Large intestine (tissue), 3 donors: Measurements from ENCODE around the gene CTSL. TPM values are rescaled to one million over a fixed set of nuclear protein-coding genes. Genes with fewer than 3 reads are reported as not detected.
A peak's percentile ranks its signal among the peaks of the same experiment; 100 is the strongest.
"Not testable (repeated sequence)": the region's sequence is repeated elsewhere in the genome, so short reads cannot be mapped to it uniquely, and the experiment has no call there.

Source experiments
- DNase-seq, 2 donors: peaks; one replicate each; pipeline versions ENCODE4 v3.0.0 to v3.0.0-alpha.2; 2013
- H3K27ac ChIP-seq: one replicate; pipeline ENCODE4 v1.5.1; 2013; ENCODE audit warnings: low read length
- H3K27me3 ChIP-seq: 2 replicates; pipeline ENCODE4 v1.6.1; 2013; ENCODE audit warnings: low read length; ENCODE audit not compliant: control insufficient read depth, insufficient read depth
- H3K36me3 ChIP-seq: 2 replicates; pipeline ENCODE4 v1.6.1; 2013; ENCODE audit warnings: low read length; ENCODE audit not compliant: control insufficient read depth, insufficient read depth
- H3K4me1 ChIP-seq: one replicate; pipeline ENCODE4 v1.6.1; 2013; ENCODE audit warnings: low read length; ENCODE audit not compliant: control insufficient read depth, insufficient read depth
- H3K4me3 ChIP-seq: one replicate; pipeline ENCODE4 v1.5.1; 2013; ENCODE audit warnings: low read length
- H3K9me3 ChIP-seq: one replicate; pipeline ENCODE4 v1.6.1; 2013; ENCODE audit warnings: mild to moderate bottlenecking, low read depth, low read length, moderate library complexity; ENCODE audit not compliant: control insufficient read depth
- WGBS: methylation state at CpG from one replicate; pipeline ENCODE4 v1.1.5; 2013; ENCODE audit warnings: low lambda C conversion rate; ENCODE audit not compliant: insufficient coverage; 5-methylcytosine and 5-hydroxymethylcytosine counted together
- polyA plus RNA-seq: library from polyadenylated mRNA; unstranded; fragments of 120-200 nt; gene quantifications from one replicate; pipeline ENCODE4 v1.2.1, GENCODE V29; 2013

CTSL gene
- polyA plus RNA-seq, 1 donor: 82.0 TPM

GRCh38 chr9:87751868-87752267 is 25.9 kb downstream of the CTSL start:
- Histone ChIP-seq H3K4me1 (no peaks in the 10 kb centered on the region), H3K27ac (no peak overlapping the region), H3K27me3 (peaks cover 4% of the 10 kb centered on the region), H3K9me3 (no peaks in the 10 kb centered on the region), H3K4me3 (no peak overlapping the region), H3K36me3 (no peaks in the 10 kb centered on the region)
- 33% methylated on average over 1 of the region's 4 CpGs for WGBS
- DNase-seq: no peak

GRCh38 chr9:87753313-87753712 is 27.4 kb downstream of the CTSL start:
- WGBS: no CpG with 5 or more reads among the region's 2 CpGs
- H3K27ac ChIP-seq: no peak overlapping the region
- H3K27me3 ChIP-seq: peaks cover 3% of the 10 kb centered on the region
- H3K9me3 ChIP-seq: no peaks in the 10 kb centered on the region
- no peaks in the 10 kb centered on the region for H3K4me1 ChIP-seq
- H3K4me3 ChIP-seq: no peak overlapping the region
- DNase-seq: no peak
- no peaks in the 10 kb centered on the region for H3K36me3 ChIP-seq

- H3K36me3 ChIP-seq, H3K9me3 ChIP-seq, H3K27me3 ChIP-seq, DNase-seq, H3K4me3 ChIP-seq, H3K4me1 ChIP-seq, H3K27ac ChIP-seq: not testable (repeated sequence)
- WGBS: no CpG with 5 or more reads among the region's 24 CpGs
Observed at GRCh38 chr9:87758330-87758729, 32.4 kb downstream of the CTSL start.

- not testable (repeated sequence) for H3K9me3 ChIP-seq, DNase-seq, H3K4me3 ChIP-seq, H3K27ac ChIP-seq, H3K4me1 ChIP-seq, H3K27me3 ChIP-seq, H3K36me3 ChIP-seq
Observed at GRCh38 chr9:87759980-87760379, 34.1 kb downstream of the CTSL start.

- H3K27ac ChIP-seq: no peak overlapping the region
- no peak for DNase-seq
Observed at GRCh38 chr9:87760529-87760928, 34.6 kb downstream of the CTSL start.

GRCh38 chr9:87763286-87763685 is 37.4 kb downstream of the CTSL start:
- Histone ChIP-seq H3K4me3 (no peak overlapping the region), H3K9me3 (peaks cover 7% of the 10 kb centered on the region), H3K36me3 (no peaks in the 10 kb centered on the region), H3K4me1 (no peaks in the 10 kb centered on the region), H3K27ac (no peak overlapping the region), H3K27me3 (no peaks in the 10 kb centered on the region)
- WGBS: no CpG with 5 or more reads among the region's 6 CpGs
- no peak for DNase-seq

More at GRCh38 chr9:87760529-87760928, 34.6 kb downstream of the CTSL start:
- Histone ChIP-seq H3K9me3 (peaks cover 7% of the 10 kb centered on the region), H3K4me1 (no peaks in the 10 kb centered on the region), H3K27me3 (no peaks in the 10 kb centered on the region), H3K4me3 (no peak overlapping the region), H3K36me3 (no peaks in the 10 kb centered on the region)
- WGBS: no CpG with 5 or more reads among the region's 2 CpGs

- Histone ChIP-seq H3K9me3 (no peaks in the 10 kb centered on the region), H3K4me1 (no peaks in the 10 kb centered on the region), H3K27me3 (peaks cover under 1% of the 10 kb centered on the region), H3K36me3 (no peaks in the 10 kb centered on the region), H3K4me3 (no peak overlapping the region), H3K27ac (no peak overlapping the region)
- DNase-seq: no peak
Observed at GRCh38 chr9:87765521-87765920, 39.6 kb downstream of the CTSL start.

GRCh38 chr9:87766697-87767096 is 40.8 kb downstream of the CTSL start:
- Histone ChIP-seq H3K4me1 (no peaks in the 10 kb centered on the region), H3K9me3 (no peaks in the 10 kb centered on the region), H3K27me3 (peaks cover 13% of the 10 kb centered on the region), H3K27ac (no peak overlapping the region), H3K4me3 (no peak overlapping the region), H3K36me3 (no peaks in the 10 kb centered on the region)
- no CpG with 5 or more reads among the region's 1 CpG for WGBS
- peak in 1 of 2 donors; percentile 10 for DNase-seq

GRCh38 chr9:87770616-87771315 is 44.8 kb downstream of the CTSL start:
- Histone ChIP-seq H3K4me3 (no peak overlapping the region), H3K4me1 (no peaks in the 10 kb centered on the region), H3K9me3 (no peaks in the 10 kb centered on the region), H3K27me3 (peaks cover 17% of the 10 kb centered on the region), H3K36me3 (no peaks in the 10 kb centered on the region), H3K27ac (no peak overlapping the region)
- no CpG with 5 or more reads among the region's 18 CpGs for WGBS
- DNase-seq: no peak

GRCh38 chr9:87771316-87772006 is 45.5 kb downstream of the CTSL start:
- DNase-seq: no peak
- peaks cover 17% of the 10 kb centered on the region for H3K27me3 ChIP-seq
- H3K9me3 ChIP-seq: no peaks in the 10 kb centered on the region
- no CpG with 5 or more reads among the region's 25 CpGs for WGBS
- no peak overlapping the region for H3K27ac ChIP-seq
- no peaks in the 10 kb centered on the region for H3K36me3 ChIP-seq
- H3K4me3 ChIP-seq: no peak overlapping the region
- H3K4me1 ChIP-seq: no peaks in the 10 kb centered on the region
